Sigmoid colon (tissue), 7 donors: ENCODE measurements around the gene LUM. TPM values are rescaled to one million over a fixed set of nuclear protein-coding genes. Genes with fewer than 3 reads are reported as not detected.

ENCODE experiments used
- DNase-seq: peaks from one replicate; pipeline ENCODE4 v3.0.0-alpha.2; 2019
- H3K27ac ChIP-seq, 4 donors: fragments of 200-600 bp; sonication (generic); one replicate each; pipeline ENCODE4 v1.5.1; 2016 to 2019; ENCODE audit warnings: mild to moderate bottlenecking in 1 of 4
- H3K27me3 ChIP-seq, 3 donors: fragments of 200-600 bp; sonication (generic); one replicate each; pipeline ENCODE4 v1.5.1; 2019; ENCODE audit warnings: mild to moderate bottlenecking in 1 of 3
- H3K36me3 ChIP-seq, 4 donors: fragments of 200-600 bp; sonication (generic); one replicate each; pipeline ENCODE4 v1.5.1; 2016 to 2019
- H3K4me1 ChIP-seq, 4 donors: fragments of 200-600 bp; sonication (generic); one replicate each; pipeline ENCODE4 v1.5.1; 2017 to 2019
- H3K4me3 ChIP-seq, 4 donors: fragments of 200-600 bp; sonication (generic); one replicate each; pipeline ENCODE4 v1.5.1; 2017 to 2019; ENCODE audit warnings: mild to moderate bottlenecking in 2 of 4, moderate library complexity in 1 of 4
- H3K9me3 ChIP-seq, 4 donors: fragments of 200-600 bp in 3 of 4; sonication (generic) in 3 of 4; one replicate each; pipeline versions ENCODE4 v1.5.1 to v1.6.1; 2013 to 2019
- EP300 ChIP-seq, 4 donors: sonication (generic); formaldehyde crosslinking; IDR thresholded peaks; one replicate each; pipeline ENCODE4 v1.6.1; 2017; ENCODE audit warnings: antibody characterized with exemption in 4 of 4
- POLR2A ChIP-seq, 2 donors: fragments of 450-650 bp; IDR thresholded peaks; one replicate each; pipeline ENCODE4 v1.6.1; 2016; ENCODE audit warnings: antibody characterized with exemption in 2 of 2, mild to moderate bottlenecking in 2 of 2, moderate library complexity in 2 of 2
- POLR2AphosphoS5 ChIP-seq, 4 donors: sonication (generic); formaldehyde crosslinking; IDR thresholded peaks; one replicate each; pipeline ENCODE4 v1.6.1; 2017; ENCODE audit warnings: antibody characterized with exemption in 4 of 4
- WGBS, 2 donors: extraction: QIAGEN DNeasy Blood & Tissue Kit; methylation state at CpG; one replicate each; pipeline ENCODE4 v1.1.7; 2013; 5-methylcytosine and 5-hydroxymethylcytosine counted together
- intact Hi-C: fragments of 100-400 bp; cut with DNase I; formaldehyde crosslinking; loops from one replicate; pipeline ENCODE4 v1.15.1; 2023
- polyA plus RNA-seq, 3 donors: library from polyadenylated mRNA; stranded (reverse); fragments of 200-250 nt; gene quantifications; one replicate each; pipeline ENCODE4 v1.2.3, GENCODE V29; 2013
- total RNA-seq, 4 donors: library from RNA; depleted of rRNA; stranded (reverse); fragments of >200 nt; gene quantifications; one replicate each; pipeline ENCODE4 v1.1.0, GENCODE V29; 2016
- TF ChIP-seq, protein P1 (sequence below), 4 experiments: fragments of 450-650 bp in 3 of 4; fragments of 200-600 bp in 1 of 4; IDR thresholded peaks; one replicate each; pipeline ENCODE4 v1.5.1; 2016 to 2019; ENCODE audit warnings: antibody characterized with exemption in 4 of 4, mild to moderate bottlenecking in 3 of 4, moderate library complexity in 2 of 4
- donor health status: healthy with polysubstance abuse.
- donor health status: Bipolar disorder and iron deficiency.
- donor health status: healthy.

LUM gene
- total and polyA plus RNA-seq, 7 donors = 16.6 to 363 (median 88.4) TPM

DNA sequence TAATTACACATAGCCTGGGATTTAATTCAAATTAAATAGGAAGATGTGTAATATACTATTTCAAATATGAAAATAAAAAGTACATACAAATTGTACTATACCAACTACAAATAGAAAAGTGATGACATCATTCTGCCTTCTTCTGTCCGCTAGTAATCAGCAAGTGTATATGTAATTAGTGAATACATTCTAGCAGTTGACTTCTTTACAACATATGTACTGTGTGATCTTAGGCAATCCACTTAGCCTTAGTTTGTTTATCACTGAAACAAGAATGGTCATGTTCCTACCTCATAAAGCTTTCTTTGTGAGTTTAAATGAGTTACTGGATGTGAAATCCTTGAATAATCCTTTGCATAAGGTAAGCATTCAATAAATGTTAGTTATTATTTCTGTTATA, 7.8 kb upstream of the LUM start:
- intact Hi-C loops = no loop called here
- DNase-seq = no peak
- no peaks in the 10 kb centered on the region for H3K9me3 ChIP-seq
- no peak overlapping the region for H3K4me3 ChIP-seq
- H3K27me3 ChIP-seq = no peaks in the 10 kb centered on the region
- no peaks in the 10 kb centered on the region for H3K36me3 ChIP-seq
- no peaks in the 10 kb centered on the region for H3K4me1 ChIP-seq
- WGBS, 2 donors = 85 to 90% methylated on average over 1 of the region's 1 CpG
- TF ChIP-seq EP300 (IDR thresholded peaks at IDR 0.05) (no peak), POLR2AphosphoS5 (IDR thresholded peaks at IDR 0.05) (no peak), POLR2A (IDR thresholded peaks at IDR 0.05) (no peak)
- TF ChIP-seq, protein P1, sequence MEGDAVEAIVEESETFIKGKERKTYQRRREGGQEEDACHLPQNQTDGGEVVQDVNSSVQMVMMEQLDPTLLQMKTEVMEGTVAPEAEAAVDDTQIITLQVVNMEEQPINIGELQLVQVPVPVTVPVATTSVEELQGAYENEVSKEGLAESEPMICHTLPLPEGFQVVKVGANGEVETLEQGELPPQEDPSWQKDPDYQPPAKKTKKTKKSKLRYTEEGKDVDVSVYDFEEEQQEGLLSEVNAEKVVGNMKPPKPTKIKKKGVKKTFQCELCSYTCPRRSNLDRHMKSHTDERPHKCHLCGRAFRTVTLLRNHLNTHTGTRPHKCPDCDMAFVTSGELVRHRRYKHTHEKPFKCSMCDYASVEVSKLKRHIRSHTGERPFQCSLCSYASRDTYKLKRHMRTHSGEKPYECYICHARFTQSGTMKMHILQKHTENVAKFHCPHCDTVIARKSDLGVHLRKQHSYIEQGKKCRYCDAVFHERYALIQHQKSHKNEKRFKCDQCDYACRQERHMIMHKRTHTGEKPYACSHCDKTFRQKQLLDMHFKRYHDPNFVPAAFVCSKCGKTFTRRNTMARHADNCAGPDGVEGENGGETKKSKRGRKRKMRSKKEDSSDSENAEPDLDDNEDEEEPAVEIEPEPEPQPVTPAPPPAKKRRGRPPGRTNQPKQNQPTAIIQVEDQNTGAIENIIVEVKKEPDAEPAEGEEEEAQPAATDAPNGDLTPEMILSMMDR (IDR thresholded peaks at IDR 0.05) = no peak
- no peak overlapping the region for H3K27ac ChIP-seq

DNA sequence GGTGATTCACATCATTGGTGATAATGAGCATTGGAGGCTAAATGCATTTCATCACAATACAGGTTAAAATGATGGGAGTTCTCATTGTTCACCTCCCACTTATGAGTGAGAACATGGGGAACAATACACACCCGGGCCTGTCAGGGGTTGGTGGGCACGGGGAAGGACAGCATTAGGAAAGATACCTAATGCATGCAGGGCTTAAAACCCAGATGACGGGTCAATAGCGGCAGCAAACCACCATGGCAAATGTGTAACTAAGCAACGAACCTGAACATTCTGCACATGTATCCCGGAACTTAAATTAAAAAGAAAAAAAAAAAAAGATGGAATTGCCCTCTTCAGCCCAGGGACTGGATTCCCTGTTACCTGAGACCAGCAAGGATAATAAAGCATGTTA, 2.3 kb upstream of the LUM start:
- H3K4me1 ChIP-seq = peaks cover 0 to 17% (median 9%) of the 10 kb centered on the region in 4 donors
- 91 to 93% methylated on average over 6 of the region's 6 CpGs for WGBS, 2 donors
- no peaks in the 10 kb centered on the region for H3K9me3 ChIP-seq
- no peak for TF ChIP-seq POLR2A (IDR thresholded peaks at IDR 0.05)
- TF ChIP-seq, protein P1 (IDR thresholded peaks at IDR 0.05) = no peak
- TF ChIP-seq POLR2AphosphoS5 (IDR thresholded peaks at IDR 0.05) = no peak
- no peak for TF ChIP-seq EP300 (IDR thresholded peaks at IDR 0.05)
- intact Hi-C loops = no loop called here
- H3K36me3 ChIP-seq = no peaks in the 10 kb centered on the region
- DNase-seq = no peak
- no peak overlapping the region for H3K4me3 ChIP-seq
- H3K27ac ChIP-seq = no peak overlapping the region
- H3K27me3 ChIP-seq = no peaks in the 10 kb centered on the region

DNA sequence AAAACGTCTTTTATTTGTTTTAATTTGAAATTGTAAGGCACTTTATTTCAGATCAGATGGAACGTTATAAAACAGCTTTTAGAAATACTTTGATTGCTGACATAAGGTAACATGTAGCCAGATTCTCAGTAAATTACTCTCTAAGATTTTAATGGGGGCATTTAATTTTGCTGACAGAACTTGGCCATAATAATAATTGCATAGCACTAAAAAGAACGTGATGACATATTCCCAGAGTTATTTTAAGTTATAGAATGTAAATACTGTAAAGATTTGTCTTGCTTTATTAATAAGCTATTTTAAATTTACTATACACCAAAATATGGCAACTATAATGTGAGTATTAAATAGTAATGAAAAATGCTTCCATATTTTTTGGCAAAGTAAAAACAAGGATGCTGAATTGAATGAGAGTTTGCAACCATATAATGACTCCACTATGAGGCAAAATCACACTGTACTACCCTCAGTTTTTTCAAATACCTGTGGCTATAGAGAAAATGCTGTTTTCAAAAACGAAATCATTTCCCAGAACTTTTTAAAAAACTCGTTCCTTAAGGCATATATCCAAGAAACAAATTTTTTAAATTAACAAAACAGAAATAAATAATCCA, 876 bp downstream of the LUM start:
- 40 to 59% methylated on average over 5 of the region's 5 CpGs for WGBS, 2 donors
- Histone ChIP-seq H3K9me3 (no peaks in the 10 kb centered on the region), H3K27ac (peak overlapping the region in 3 of 4 donors; percentile 25 to 61 (median 46))

DNA sequence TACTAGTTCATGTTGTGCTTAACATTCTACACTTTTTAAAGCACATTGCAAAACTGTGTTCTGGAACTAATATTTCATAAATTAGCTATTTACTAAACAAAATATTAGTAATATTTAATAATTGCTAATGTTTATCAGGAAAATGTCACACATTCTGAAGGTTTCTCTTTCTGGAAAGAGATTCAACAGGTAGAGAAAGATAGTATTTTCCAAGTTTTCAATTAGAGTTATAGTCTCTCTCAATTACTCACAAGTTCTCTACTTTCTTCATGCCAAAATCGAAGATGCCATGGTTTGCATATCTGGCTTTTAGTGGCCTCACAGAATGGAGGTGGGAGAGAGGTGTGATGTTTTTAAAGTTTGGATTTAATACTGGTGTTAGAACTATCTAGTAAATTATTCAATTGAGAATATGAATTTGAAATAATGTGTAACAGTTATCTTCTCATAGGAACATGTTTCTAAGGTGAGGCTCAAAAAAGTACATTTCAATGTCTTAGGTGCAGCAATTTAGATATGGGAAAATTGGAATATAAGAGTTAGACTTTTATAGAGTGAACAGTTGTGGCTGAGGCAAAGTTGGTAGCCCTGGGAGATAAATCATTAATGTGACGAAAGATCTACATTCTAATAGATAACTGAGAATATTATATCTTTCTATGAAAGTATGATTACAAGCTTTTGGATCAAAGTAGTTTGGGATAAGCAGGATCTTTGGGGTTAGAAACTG, 1.5 kb downstream of the LUM start:
- intact Hi-C loops = loop anchor here (5.0 kb wide), 1 partner anchor 127 kb away; no protein-coding TSS in a partner anchor
- no peak for DNase-seq
- no peak for TF ChIP-seq POLR2A (IDR thresholded peaks at IDR 0.05)
- TF ChIP-seq, protein P1 (IDR thresholded peaks at IDR 0.05) = no peak
- H3K36me3 ChIP-seq = no peaks in the 10 kb centered on the region
- H3K9me3 ChIP-seq = no peaks in the 10 kb centered on the region
- WGBS, 2 donors = 77 to 85% methylated on average over 2 of the region's 2 CpGs
- peak overlapping the region; percentile 25 to 61 (median 38) for H3K27ac ChIP-seq
- H3K27me3 ChIP-seq = no peaks in the 10 kb centered on the region
- H3K4me3 ChIP-seq = peak overlapping the region in 3 of 4 donors; percentile 18 to 34 (median 33)
- H3K4me1 ChIP-seq = peaks cover 0 to 17% (median 9%) of the 10 kb centered on the region in 4 donors

More for the DNA sequence above, 876 bp downstream of the LUM start:
- intact Hi-C loops = no loop called here
- Histone ChIP-seq H3K27me3 (no peaks in the 10 kb centered on the region), H3K4me1 (peaks cover 0 to 17% (median 9%) of the 10 kb centered on the region in 4 donors), H3K36me3 (no peaks in the 10 kb centered on the region), H3K4me3 (peak overlapping the region in 3 of 4 donors; percentile 18 to 34 (median 33))
- DNase-seq = no peak
- TF ChIP-seq POLR2AphosphoS5 (IDR thresholded peaks at IDR 0.05) = no peak
- no peak for TF ChIP-seq POLR2A (IDR thresholded peaks at IDR 0.05)
- no peak for TF ChIP-seq EP300 (IDR thresholded peaks at IDR 0.05)
- TF ChIP-seq, protein P1 (IDR thresholded peaks at IDR 0.05) = no peak
